H9 (cell line): ENCODE results near the gene ST14. TPM values are rescaled to one million over a fixed set of nuclear protein-coding genes. Genes with fewer than 3 reads are reported as not detected.

Source experiments
- DNase-seq: peaks from one replicate; pipeline ENCODE4 v3.0.0-alpha.2; 2017
- H2AFZ ChIP-seq: one replicate; pipeline ENCODE4 v1.6.1; 2013; ENCODE audit warnings: mild to moderate bottlenecking, low read length, control low read depth, moderate library complexity
- H2AK5ac ChIP-seq: 2 replicates; pipeline ENCODE4 v1.6.1; 2013; ENCODE audit warnings: low read length, control low read depth, mixed read lengths; ENCODE audit not compliant: insufficient read length
- H2BK120ac ChIP-seq: one replicate; pipeline ENCODE4 v1.6.1; 2013; ENCODE audit warnings: low read depth, mild to moderate bottlenecking, low read length, control low read depth, inconsistent platforms; ENCODE audit not compliant: poor library complexity, severe bottlenecking
- H2BK12ac ChIP-seq: 2 replicates; pipeline ENCODE4 v1.6.1; 2013; ENCODE audit warnings: low read length, control low read depth, mixed read lengths, low read depth; ENCODE audit not compliant: insufficient read length
- H2BK15ac ChIP-seq: 2 replicates; pipeline ENCODE4 v1.6.1; 2013; ENCODE audit warnings: low read depth, low read length, control low read depth
- H2BK20ac ChIP-seq: one replicate; pipeline ENCODE4 v1.6.1; 2013; ENCODE audit warnings: low read depth, mild to moderate bottlenecking, low read length, control low read depth, inconsistent platforms; ENCODE audit not compliant: poor library complexity, severe bottlenecking
- H2BK5ac ChIP-seq: 2 replicates; pipeline ENCODE4 v1.6.1; 2013; ENCODE audit warnings: low read length, control low read depth, mixed read lengths; ENCODE audit not compliant: insufficient read length
- H3K14ac ChIP-seq: 2 replicates; pipeline ENCODE4 v1.6.1; 2013; ENCODE audit warnings: low read length, control low read depth; ENCODE audit not compliant: insufficient read depth
- H3K18ac ChIP-seq: 2 replicates; pipeline ENCODE4 v1.6.1; 2013; ENCODE audit warnings: low read depth, mild to moderate bottlenecking, mixed read lengths, low read length, control low read depth; ENCODE audit not compliant: insufficient read length
- H3K23ac ChIP-seq: 2 replicates; pipeline ENCODE4 v1.6.1; 2013; ENCODE audit warnings: low read length, control low read depth, mixed read lengths, low read depth; ENCODE audit not compliant: insufficient read length
- H3K23me2 ChIP-seq: 2 replicates; pipeline ENCODE4 v1.6.1; 2013; ENCODE audit warnings: low read depth, mild to moderate bottlenecking, mixed read lengths, low read length, control low read depth; ENCODE audit not compliant: insufficient read length, poor library complexity, severe bottlenecking
- H3K27ac ChIP-seq: 2 replicates; pipeline ENCODE4 v1.5.1; 2013; ENCODE audit warnings: low read length, control low read depth, mixed read lengths, low read depth; ENCODE audit not compliant: insufficient read length
- H3K27me3 ChIP-seq: 2 replicates; pipeline ENCODE4 v1.6.1; 2013; ENCODE audit warnings: low read length, control low read depth, inconsistent platforms; ENCODE audit not compliant: insufficient read depth
- H3K4ac ChIP-seq: 2 replicates; pipeline ENCODE4 v1.6.1; 2013; ENCODE audit warnings: low read depth, mild to moderate bottlenecking, control low read depth, inconsistent platforms, low read length, moderate library complexity
- H3K4me1 ChIP-seq: 2 replicates; pipeline ENCODE4 v1.6.1; 2013; ENCODE audit warnings: low read length, control low read depth, inconsistent platforms; ENCODE audit not compliant: insufficient read depth
- H3K4me2 ChIP-seq: 2 replicates; pipeline ENCODE4 v1.6.1; 2013; ENCODE audit warnings: low read length, control low read depth, mixed read lengths; ENCODE audit not compliant: insufficient read length, insufficient read depth
- H3K56ac ChIP-seq: 2 replicates; pipeline ENCODE4 v1.6.1; 2013; ENCODE audit warnings: low read depth, mild to moderate bottlenecking, mixed read lengths, low read length, control low read depth; ENCODE audit not compliant: insufficient read length
- H3K79me1 ChIP-seq: 2 replicates; pipeline ENCODE4 v1.6.1; 2013; ENCODE audit warnings: low read depth, mild to moderate bottlenecking, moderate library complexity, low read length, control low read depth, inconsistent platforms; ENCODE audit not compliant: insufficient read depth, poor library complexity, severe bottlenecking
- H3K79me2 ChIP-seq: 2 replicates; pipeline ENCODE4 v1.6.1; 2013; ENCODE audit warnings: low read length, control low read depth, inconsistent platforms; ENCODE audit not compliant: insufficient read depth
- H3K9ac ChIP-seq: 2 replicates; pipeline ENCODE4 v1.6.1; 2013; ENCODE audit warnings: low read length, control low read depth, mixed read lengths; ENCODE audit not compliant: insufficient read length; ENCODE audit errors: extremely low read depth
- H3K9me3 ChIP-seq: one replicate; pipeline ENCODE4 v1.6.1; 2013; ENCODE audit warnings: low read depth, low read length, inconsistent platforms; ENCODE audit not compliant: control insufficient read depth
- H3T11ph ChIP-seq: one replicate; pipeline ENCODE4 v1.6.1; 2013; ENCODE audit warnings: mild to moderate bottlenecking, low read length, control low read depth, inconsistent platforms
- H4K20me1 ChIP-seq: one replicate; pipeline ENCODE4 v1.6.1; 2013; ENCODE audit not compliant: control insufficient read depth, insufficient read length, insufficient read depth
- H4K5ac ChIP-seq: 2 replicates; pipeline ENCODE4 v1.6.1; 2013; ENCODE audit warnings: low read depth, mild to moderate bottlenecking, mixed read lengths, low read length, control low read depth; ENCODE audit not compliant: insufficient read length
- H4K8ac ChIP-seq: replicated peaks from 2 replicates; pipeline ENCODE4 v1.6.1; 2013; ENCODE audit warnings: low read length, control low read depth, mixed read lengths, low read depth; ENCODE audit not compliant: insufficient read length
- H4K91ac ChIP-seq: 2 replicates; pipeline ENCODE4 v1.6.1; 2013; ENCODE audit warnings: low read depth, mild to moderate bottlenecking, moderate library complexity, mixed read lengths, low read length, control low read depth; ENCODE audit not compliant: insufficient read length
- H3K27ac Mint-ChIP-seq, 3 experiments: 2 replicates in 2 of 3; 3 replicates in 1 of 3; pipeline ENCODE4 v1.8.0; 2020 to 2021; ENCODE audit warnings: mixed read lengths in 3 of 3, mild to moderate bottlenecking in 1 of 3, moderate library complexity in 1 of 3
- H3K27me3 Mint-ChIP-seq: 2 replicates; pipeline ENCODE4 v1.8.0; 2021; ENCODE audit warnings: low read depth, mild to moderate bottlenecking, moderate library complexity, mixed read lengths
- H3K36me3 Mint-ChIP-seq, 3 experiments: 2 replicates in 2 of 3; 3 replicates in 1 of 3; pipeline ENCODE4 v1.8.0; 2020 to 2021; ENCODE audit warnings: low read depth in 3 of 3, mixed read lengths in 3 of 3; ENCODE audit not compliant: insufficient read depth in 1 of 3
- H3K4me1 Mint-ChIP-seq, 2 experiments: 2 replicates each; pipeline ENCODE4 v1.8.0; 2020; ENCODE audit warnings: mixed read lengths in 2 of 2
- H3K4me3 Mint-ChIP-seq, 2 experiments: 2 replicates in 1 of 2; 3 replicates in 1 of 2; pipeline ENCODE4 v1.8.0; 2020 to 2021; ENCODE audit warnings: mild to moderate bottlenecking in 2 of 2, mixed read lengths in 2 of 2, moderate library complexity in 1 of 2
- H3K9me3 Mint-ChIP-seq, 2 experiments: 2 replicates in 1 of 2; 3 replicates in 1 of 2; pipeline ENCODE4 v1.8.0; 2020; ENCODE audit warnings: mild to moderate bottlenecking in 2 of 2, mixed read lengths in 2 of 2, moderate library complexity in 1 of 2
- WGBS: extraction: QIAGEN DNeasy Blood & Tissue Kit; methylation state at CpG from one replicate; pipeline ENCODE4 v1.1.7; 2013; ENCODE audit warnings: missing lambda C conversion rate, low lambda C conversion rate, mixed read lengths; ENCODE audit not compliant: insufficient read length; ENCODE audit errors: extremely low coverage; 5-methylcytosine and 5-hydroxymethylcytosine counted together
- total RNA-seq: library from RNA; stranded (reverse); gene quantifications from 2 replicates; pipeline ENCODE4 v1.2.1, GENCODE V29; 2021
- TF ChIP-seq, protein P1 (sequence below): fragments of 200-600 bp; sonication (generic); conservative IDR thresholded peaks from 3 replicates; pipeline ENCODE4 v1.8.0; 2021; ENCODE audit warnings: antibody characterized with exemption, mild to moderate bottlenecking

The ST14 gene
- total RNA-seq, 1 experiment from 2014 or later: 22.4 TPM

DNA sequence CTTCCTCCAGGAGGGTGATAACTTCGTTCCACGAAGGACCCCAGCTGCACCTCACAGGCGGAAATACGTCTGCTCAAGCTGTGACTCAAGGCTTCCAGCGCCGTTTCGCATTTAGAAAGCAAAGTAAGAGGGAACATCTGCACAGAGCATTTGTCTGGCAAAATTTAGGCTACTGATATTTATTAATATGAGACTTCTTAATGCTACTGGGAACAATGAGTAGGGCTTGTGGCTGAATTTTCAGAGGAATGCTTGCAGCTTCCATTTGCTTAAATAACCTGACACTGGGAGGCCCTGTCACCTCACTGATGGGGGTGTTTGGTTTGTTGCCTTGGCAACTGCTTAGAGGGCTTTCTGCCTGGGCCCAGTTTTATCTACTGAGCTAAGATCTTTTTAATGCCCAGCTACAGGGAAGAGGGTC is 14.7 kb upstream of the ST14 start:
- H4K20me1 ChIP-seq: no peaks in the 10 kb centered on the region
- no peak overlapping the region for H4K91ac ChIP-seq
- no peak overlapping the region for H3K9ac ChIP-seq
- no peak overlapping the region for H3K14ac ChIP-seq
- no peaks in the 10 kb centered on the region for H3K79me2 ChIP-seq
- no peak overlapping the region; the same call in 1 of the 2 replicates for H3K4ac ChIP-seq
- H2BK20ac ChIP-seq: no peak overlapping the region
- H2BK5ac ChIP-seq: no peak overlapping the region
- no peaks in the 10 kb centered on the region for H3K9me3 ChIP-seq
- H3T11ph ChIP-seq: no peak overlapping the region
- H3K23me2 ChIP-seq: no peaks in the 10 kb centered on the region
- no peak overlapping the region for H3K23ac ChIP-seq
- H2BK12ac ChIP-seq: no peak overlapping the region
- no peak for DNase-seq
- H3K27me3 ChIP-seq: no peaks in the 10 kb centered on the region
- TF ChIP-seq, protein P1, sequence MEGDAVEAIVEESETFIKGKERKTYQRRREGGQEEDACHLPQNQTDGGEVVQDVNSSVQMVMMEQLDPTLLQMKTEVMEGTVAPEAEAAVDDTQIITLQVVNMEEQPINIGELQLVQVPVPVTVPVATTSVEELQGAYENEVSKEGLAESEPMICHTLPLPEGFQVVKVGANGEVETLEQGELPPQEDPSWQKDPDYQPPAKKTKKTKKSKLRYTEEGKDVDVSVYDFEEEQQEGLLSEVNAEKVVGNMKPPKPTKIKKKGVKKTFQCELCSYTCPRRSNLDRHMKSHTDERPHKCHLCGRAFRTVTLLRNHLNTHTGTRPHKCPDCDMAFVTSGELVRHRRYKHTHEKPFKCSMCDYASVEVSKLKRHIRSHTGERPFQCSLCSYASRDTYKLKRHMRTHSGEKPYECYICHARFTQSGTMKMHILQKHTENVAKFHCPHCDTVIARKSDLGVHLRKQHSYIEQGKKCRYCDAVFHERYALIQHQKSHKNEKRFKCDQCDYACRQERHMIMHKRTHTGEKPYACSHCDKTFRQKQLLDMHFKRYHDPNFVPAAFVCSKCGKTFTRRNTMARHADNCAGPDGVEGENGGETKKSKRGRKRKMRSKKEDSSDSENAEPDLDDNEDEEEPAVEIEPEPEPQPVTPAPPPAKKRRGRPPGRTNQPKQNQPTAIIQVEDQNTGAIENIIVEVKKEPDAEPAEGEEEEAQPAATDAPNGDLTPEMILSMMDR: no peak
- Mint-ChIP-seq H3K27ac (peak overlapping the region in 2 of 3 experiments; percentile 95 to 98; a peak in 6 of 7 replicates), H3K4me3 (no peak overlapping the region), H3K4me1 (peaks cover 25% of the 10 kb centered on the region in 2 experiments), H3K9me3 (no peaks in the 10 kb centered on the region), H3K36me3 (peaks cover 34 to 65% (median 60%) of the 10 kb centered on the region in 3 experiments), H3K27me3 (peaks cover 2% of the 10 kb centered on the region; the same call in 1 of the 2 replicates)
- no peak overlapping the region for H2BK120ac ChIP-seq
- H3K79me1 ChIP-seq: no peaks in the 10 kb centered on the region
- H3K27ac ChIP-seq: no peak overlapping the region
- no peak overlapping the region for H2AK5ac ChIP-seq
- no peak overlapping the region for H3K18ac ChIP-seq
- H3K4me2 ChIP-seq: no peak overlapping the region
- no peak overlapping the region for H2BK15ac ChIP-seq
- no peak overlapping the region for H2AFZ ChIP-seq
- H3K4me1 ChIP-seq: no peaks in the 10 kb centered on the region
- no CpG with 5 or more reads among the region's 7 CpGs for WGBS
- no peak overlapping the region for H4K5ac ChIP-seq
- H3K56ac ChIP-seq: no peak overlapping the region
- no peak overlapping the region for H4K8ac ChIP-seq
